NB4 (cell line): Measurements from ENCODE around the gene FRYL.

Source experiments
- MAX ChIP-seq: IDR thresholded peaks from 2 replicates; pipeline ENCODE4 v1.6.1; 2011; ENCODE audit warnings: low read depth, low read length
- MYC ChIP-seq: IDR thresholded peaks from 2 replicates; pipeline ENCODE4 v1.6.1; 2011; ENCODE audit warnings: low read depth, low read length
- POLR2A ChIP-seq: IDR thresholded peaks from 2 replicates; pipeline ENCODE4 v1.6.1; 2011; ENCODE audit warnings: mild to moderate bottlenecking; ENCODE audit not compliant: insufficient read length; ENCODE audit errors: extremely low read depth
- TF ChIP-seq, protein P1 (sequence below): IDR thresholded peaks from one replicate; pipeline ENCODE4 v1.5.1; 2012; ENCODE audit warnings: low read depth, low read length

GRCh38 chr4:48478273-48478672 is 301.8 kb downstream of the FRYL start:
- TF ChIP-seq POLR2A (no peak), MAX (no peak), MYC (no peak)
- TF ChIP-seq, protein P1, sequence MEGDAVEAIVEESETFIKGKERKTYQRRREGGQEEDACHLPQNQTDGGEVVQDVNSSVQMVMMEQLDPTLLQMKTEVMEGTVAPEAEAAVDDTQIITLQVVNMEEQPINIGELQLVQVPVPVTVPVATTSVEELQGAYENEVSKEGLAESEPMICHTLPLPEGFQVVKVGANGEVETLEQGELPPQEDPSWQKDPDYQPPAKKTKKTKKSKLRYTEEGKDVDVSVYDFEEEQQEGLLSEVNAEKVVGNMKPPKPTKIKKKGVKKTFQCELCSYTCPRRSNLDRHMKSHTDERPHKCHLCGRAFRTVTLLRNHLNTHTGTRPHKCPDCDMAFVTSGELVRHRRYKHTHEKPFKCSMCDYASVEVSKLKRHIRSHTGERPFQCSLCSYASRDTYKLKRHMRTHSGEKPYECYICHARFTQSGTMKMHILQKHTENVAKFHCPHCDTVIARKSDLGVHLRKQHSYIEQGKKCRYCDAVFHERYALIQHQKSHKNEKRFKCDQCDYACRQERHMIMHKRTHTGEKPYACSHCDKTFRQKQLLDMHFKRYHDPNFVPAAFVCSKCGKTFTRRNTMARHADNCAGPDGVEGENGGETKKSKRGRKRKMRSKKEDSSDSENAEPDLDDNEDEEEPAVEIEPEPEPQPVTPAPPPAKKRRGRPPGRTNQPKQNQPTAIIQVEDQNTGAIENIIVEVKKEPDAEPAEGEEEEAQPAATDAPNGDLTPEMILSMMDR = no peak
